HEK293 (cell line): ENCODE measurements around the gene DLGAP4.
A peak's percentile ranks its signal among the peaks of the same experiment; 100 is the strongest.

Experiments used
- CTCF ChIA-PET: fragments of 350-600 bp; formaldehyde crosslinking; extraction: SDS; loops from one replicate; lab custom pipeline; 2021; ENCODE audit warnings: antibody characterized with exemption; lab: Yijun Ruan, JAX
- POLR2A ChIA-PET: fragments of 300-600 bp; formaldehyde crosslinking; extraction: SDS; loops from one replicate; lab custom pipeline; 2020; ENCODE audit warnings: antibody characterized with exemption, inconsistent platforms; lab: Yijun Ruan, JAX
- H3K27ac ChIP-seq: fragments of 200-500 bp; sonication (Bioruptor generic); 2 replicates; pipeline ENCODE4 v1.5.1; 2014; ENCODE audit warnings: low read depth, low read length, control low read depth, inconsistent platforms; ENCODE audit errors: extremely low read depth
- H3K36me3 ChIP-seq, 2 experiments: fragments of 200-500 bp in 1 of 2; sonication (Bioruptor generic) in 1 of 2; 1 replicate in 1 of 2; 2 replicates in 1 of 2; pipeline ENCODE4 v1.5.1; 2014 to 2017; ENCODE audit warnings: inconsistent platforms in 2 of 2, low read length in 2 of 2; ENCODE audit not compliant: control insufficient read depth in 2 of 2, insufficient read depth in 1 of 2
- H3K4me1 ChIP-seq: fragments of 200-500 bp; sonication (Bioruptor generic); 2 replicates; pipeline ENCODE4 v1.5.1; 2014; ENCODE audit warnings: mild to moderate bottlenecking, low read length, inconsistent platforms; ENCODE audit not compliant: control insufficient read depth, insufficient read depth
- H3K4me3 ChIP-seq: 2 replicates; pipeline ENCODE4 v1.5.1; 2011; ENCODE audit warnings: low read depth, mild to moderate bottlenecking, control low read depth, low read length, moderate library complexity
- H3K9me3 ChIP-seq: fragments of 200-500 bp; sonication (Bioruptor generic); 2 replicates; pipeline ENCODE4 v1.5.1; 2014; ENCODE audit warnings: low read depth, low read length, inconsistent platforms; ENCODE audit not compliant: control insufficient read depth, insufficient read depth
- INSM2 ChIP-seq: fragments of 450-650 bp; formaldehyde crosslinking; IDR thresholded peaks from 2 replicates; pipeline ENCODE4 v1.5.1; 2016; ENCODE audit warnings: missing biosample characterization, missing genetic modification characterization
- PRDM2 ChIP-seq: fragments of 450-650 bp; formaldehyde crosslinking; IDR thresholded peaks from 2 replicates; pipeline ENCODE4 v1.5.1; 2016; ENCODE audit warnings: missing biosample characterization, missing genetic modification characterization, borderline replicate concordance
- RBAK ChIP-seq: fragments of 450-650 bp; formaldehyde crosslinking; IDR thresholded peaks from 2 replicates; pipeline ENCODE4 v1.5.1; 2016; ENCODE audit warnings: missing biosample characterization, missing genetic modification characterization
- WT1 ChIP-seq: fragments of 450-650 bp; formaldehyde crosslinking; IDR thresholded peaks from 2 replicates; pipeline ENCODE4 v1.5.1; 2016; ENCODE audit warnings: missing biosample characterization, missing genetic modification characterization
- ZBTB21 ChIP-seq: fragments of 450-650 bp; formaldehyde crosslinking; IDR thresholded peaks from 2 replicates; pipeline ENCODE4 v1.5.1; 2017; ENCODE audit warnings: missing biosample characterization, missing genetic modification characterization
- ZFP41 ChIP-seq: fragments of 450-650 bp; formaldehyde crosslinking; IDR thresholded peaks from 2 replicates; pipeline ENCODE4 v1.5.1; 2016; ENCODE audit warnings: missing biosample characterization, missing genetic modification characterization, borderline replicate concordance
- ZFP69B ChIP-seq: fragments of 450-650 bp; formaldehyde crosslinking; IDR thresholded peaks from 2 replicates; pipeline ENCODE4 v1.5.1; 2016; ENCODE audit warnings: missing biosample characterization, missing genetic modification characterization
- ZNF121 ChIP-seq: fragments of 450-650 bp; formaldehyde crosslinking; IDR thresholded peaks from 2 replicates; pipeline ENCODE4 v1.5.1; 2016; ENCODE audit warnings: missing biosample characterization, missing genetic modification characterization
- ZNF133 ChIP-seq: fragments of 450-650 bp; formaldehyde crosslinking; IDR thresholded peaks from 2 replicates; pipeline ENCODE4 v1.5.1; 2016; ENCODE audit warnings: missing biosample characterization, missing genetic modification characterization
- ZNF138 ChIP-seq: fragments of 450-650 bp; formaldehyde crosslinking; IDR thresholded peaks from 2 replicates; pipeline ENCODE4 v1.5.1; 2016; ENCODE audit warnings: missing biosample characterization, missing genetic modification characterization, borderline replicate concordance
- ZNF16 ChIP-seq: fragments of 450-650 bp; formaldehyde crosslinking; IDR thresholded peaks from 2 replicates; pipeline ENCODE4 v1.5.1; 2016; ENCODE audit warnings: low read depth, missing biosample characterization, missing genetic modification characterization
- ZNF292 ChIP-seq: fragments of 450-650 bp; formaldehyde crosslinking; IDR thresholded peaks from 2 replicates; pipeline ENCODE4 v1.5.1; 2016; ENCODE audit warnings: low read depth, missing biosample characterization, missing genetic modification characterization, borderline replicate concordance
- ZNF501 ChIP-seq: fragments of 450-650 bp; formaldehyde crosslinking; IDR thresholded peaks from 2 replicates; pipeline ENCODE4 v1.5.1; 2016; ENCODE audit warnings: missing biosample characterization, missing genetic modification characterization
- ZNF548 ChIP-seq: fragments of 450-650 bp; formaldehyde crosslinking; IDR thresholded peaks from 2 replicates; pipeline ENCODE4 v1.5.1; 2016; ENCODE audit warnings: missing biosample characterization, missing genetic modification characterization
- ZNF571 ChIP-seq: fragments of 450-650 bp; formaldehyde crosslinking; IDR thresholded peaks from 2 replicates; pipeline ENCODE4 v1.5.0; 2017; ENCODE audit warnings: missing biosample characterization, missing genetic modification characterization
- ZNF600 ChIP-seq: fragments of 450-650 bp; formaldehyde crosslinking; IDR thresholded peaks from 2 replicates; pipeline ENCODE4 v1.5.1; 2016; ENCODE audit warnings: missing biosample characterization, missing genetic modification characterization
- ZNF629 ChIP-seq: fragments of 450-650 bp; formaldehyde crosslinking; IDR thresholded peaks from 2 replicates; pipeline ENCODE4 v1.5.1; 2017; ENCODE audit warnings: missing biosample characterization, missing genetic modification characterization
- ZNF664 ChIP-seq: fragments of 450-650 bp; formaldehyde crosslinking; IDR thresholded peaks from 2 replicates; pipeline ENCODE4 v1.5.1; 2016; ENCODE audit warnings: missing biosample characterization, missing genetic modification characterization
- ZNF677 ChIP-seq: fragments of 450-650 bp; IDR thresholded peaks from 2 replicates; pipeline ENCODE4 v1.5.0; 2018; ENCODE audit warnings: missing biosample characterization, mild to moderate bottlenecking, missing genetic modification characterization, moderate library complexity
- ZNF791 ChIP-seq: fragments of 450-650 bp; formaldehyde crosslinking; IDR thresholded peaks from 2 replicates; pipeline ENCODE4 v1.5.1; 2016; ENCODE audit warnings: missing biosample characterization, missing genetic modification characterization

The DLGAP4 gene

GRCh38 chr20:36367907-36368799, 62.0 kb downstream of the DLGAP4 start:
- ChIA-PET POLR2A (no interaction called here), CTCF (interaction anchor here (1.8 kb wide), 1 partner anchor 32 kb away, joined by 9 read pairs; no protein-coding TSS in a partner anchor)

GRCh38 chr20:36368869-36369268, 62.7 kb downstream of the DLGAP4 start:
- H3K4me3 ChIP-seq = no peak overlapping the region
- no peak for TF ChIP-seq ZNF138 (tag by site-specific recombination)
- TF ChIP-seq ZNF677 (tag by site-specific recombination) = no peak
- TF ChIP-seq ZNF571 = no peak
- no peak for TF ChIP-seq ZNF133
- no peak for TF ChIP-seq ZNF791
- TF ChIP-seq ZNF501 (tag by site-specific recombination) = no peak
- no peak for TF ChIP-seq ZNF600 (tag by site-specific recombination)
- no peak for TF ChIP-seq RBAK (tag by site-specific recombination)
- TF ChIP-seq WT1 (tag by site-specific recombination) = no peak
- TF ChIP-seq ZNF292 (tag by site-specific recombination) = no peak
- no peak for TF ChIP-seq PRDM2 (tag by site-specific recombination)
- no peak for TF ChIP-seq ZFP41 (tag by site-specific recombination)
- ChIA-PET POLR2A (no interaction called here), CTCF (interaction anchor here (1.8 kb wide), 1 partner anchor 31 kb away, joined by 9 read pairs; no protein-coding TSS in a partner anchor)
- no peaks in the 10 kb centered on the region for H3K36me3 ChIP-seq
- no peak overlapping the region for H3K27ac ChIP-seq
- no peaks in the 10 kb centered on the region for H3K9me3 ChIP-seq
- no peaks in the 10 kb centered on the region for H3K4me1 ChIP-seq

More at GRCh38 chr20:36367907-36368799, 62.0 kb downstream of the DLGAP4 start:
- Histone ChIP-seq H3K36me3 (no peaks in the 10 kb centered on the region), H3K27ac (no peak overlapping the region), H3K4me3 (no peak overlapping the region), H3K4me1 (no peaks in the 10 kb centered on the region), H3K9me3 (no peaks in the 10 kb centered on the region)
- TF ChIP-seq ZNF664 (tag by site-specific recombination) = 0 out of 2 replicates have a peak, but pooled peaks have one; percentile 29
- no peak for TF ChIP-seq ZNF16 (tag by site-specific recombination)

GRCh38 chr20:36369739-36370138, 63.6 kb downstream of the DLGAP4 start:
- H3K4me3 ChIP-seq = no peak overlapping the region
- ChIA-PET CTCF (interaction anchor here (1.8 kb wide), 1 partner anchor 30 kb away, joined by 9 read pairs; no protein-coding TSS in a partner anchor), POLR2A (no interaction called here)
- no peaks in the 10 kb centered on the region for H3K36me3 ChIP-seq
- no peaks in the 10 kb centered on the region for H3K4me1 ChIP-seq
- TF ChIP-seq ZNF629 (tag by site-specific recombination) (no peak), ZFP69B (tag by site-specific recombination) (no peak), ZNF121 (tag by site-specific recombination) (no peak), INSM2 (tag by site-specific recombination) (no peak), ZBTB21 (no peak), ZNF548 (tag by site-specific recombination) (no peak)
- no peak overlapping the region for H3K27ac ChIP-seq
- H3K9me3 ChIP-seq = no peaks in the 10 kb centered on the region
